Glutamatergic neuron (in vitro differentiated cells): ENCODE data around the gene ABO. TPM values are rescaled to one million over a fixed set of nuclear protein-coding genes. Genes with fewer than 3 reads are reported as not detected.

ENCODE experiments used
- DNase-seq: peaks from one replicate; pipeline ENCODE4 v3.0.0; 2022
- H3K27ac Mint-ChIP-seq: one replicate; pipeline ENCODE4 v1.8.0; 2020; ENCODE audit warnings: mild to moderate bottlenecking, mixed read lengths, inconsistent platforms; ENCODE audit not compliant: unreplicated experiment
- H3K27me3 Mint-ChIP-seq: one replicate; pipeline ENCODE4 v1.8.0; 2020; ENCODE audit warnings: mild to moderate bottlenecking, moderate library complexity, mixed read lengths, inconsistent platforms; ENCODE audit not compliant: unreplicated experiment
- H3K36me3 Mint-ChIP-seq: one replicate; pipeline ENCODE4 v1.8.0; 2020; ENCODE audit warnings: mild to moderate bottlenecking, mixed read lengths, inconsistent platforms; ENCODE audit not compliant: unreplicated experiment
- H3K4me1 Mint-ChIP-seq: one replicate; pipeline ENCODE4 v1.8.0; 2020; ENCODE audit warnings: mild to moderate bottlenecking, low read depth, mixed read lengths, inconsistent platforms; ENCODE audit not compliant: unreplicated experiment
- H3K4me3 Mint-ChIP-seq: one replicate; pipeline ENCODE4 v1.8.0; 2020; ENCODE audit warnings: mild to moderate bottlenecking, mixed read lengths, inconsistent platforms; ENCODE audit not compliant: unreplicated experiment
- H3K9me3 Mint-ChIP-seq: one replicate; pipeline ENCODE4 v1.8.0; 2020; ENCODE audit warnings: mild to moderate bottlenecking, moderate library complexity, mixed read lengths, inconsistent platforms; ENCODE audit not compliant: unreplicated experiment
- total RNA-seq: library from RNA; stranded (reverse); fragmentation: NEBNext Ultra II Directional; extraction: Animal tissue kit (Norgen Biotek cat#: 25700); gene quantifications from one replicate; pipeline ENCODE4 v1.2.1, GENCODE V29; 2021; ENCODE audit not compliant: unreplicated experiment
- TF ChIP-seq, protein P1 (sequence below): fragments of 200-600 bp; sonication (generic); IDR thresholded peaks from one replicate; pipeline ENCODE4 v1.5.0; 2021; ENCODE audit not compliant: partially characterized antibody, unreplicated experiment

The ABO gene
- total RNA-seq, 1 donor from 2014 or later: not detected

DNA sequence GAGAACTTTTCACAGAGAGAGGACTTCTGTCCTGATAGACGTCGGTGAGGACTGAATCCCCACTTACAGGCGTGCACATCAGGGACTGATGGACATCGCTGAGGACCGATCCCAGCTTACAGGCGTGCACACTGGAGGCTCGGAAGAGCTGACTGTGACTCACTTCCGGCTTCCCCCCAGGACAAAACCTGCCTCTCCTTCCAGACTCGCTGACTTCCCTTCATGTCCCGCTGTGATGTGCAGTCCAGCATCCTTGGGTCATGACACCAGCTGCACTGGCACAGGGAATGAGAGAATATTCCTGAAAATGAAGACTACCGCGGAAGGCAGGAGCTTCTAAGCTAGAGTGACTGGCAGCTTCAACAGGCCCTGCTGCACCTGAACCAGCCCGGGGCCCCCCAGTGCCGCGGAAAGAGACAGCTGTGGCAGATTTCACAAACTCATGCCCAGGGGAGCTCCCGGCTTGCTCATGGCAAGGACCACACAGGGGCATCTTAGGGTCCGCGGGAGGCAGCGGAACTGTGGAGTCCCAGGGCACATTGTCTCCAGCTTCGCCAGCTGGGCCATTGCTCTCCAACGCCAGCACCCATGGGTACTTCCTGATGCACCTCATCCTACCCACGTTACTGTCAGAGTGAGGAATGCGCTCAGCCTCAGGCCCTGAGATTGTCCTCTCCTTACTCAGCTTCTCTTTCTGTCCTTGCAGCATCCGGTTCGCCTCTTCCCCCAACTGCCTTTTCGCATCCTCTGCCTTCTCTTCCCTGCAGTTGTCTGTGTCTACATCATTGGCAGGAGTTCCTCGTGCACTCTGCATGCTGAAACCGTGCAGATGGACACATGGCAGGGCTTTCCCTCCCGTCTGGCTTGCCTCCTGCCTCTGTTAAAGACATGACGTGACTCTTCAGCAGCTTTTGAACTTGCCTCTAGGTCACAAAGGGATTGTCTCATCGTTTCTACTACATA, 31.5 kb upstream of the ABO start:
- Mint-ChIP-seq H3K27me3 (peaks cover 5% of the 10 kb centered on the region), H3K27ac (peak overlapping the region; percentile 5), H3K36me3 (peaks cover 23% of the 10 kb centered on the region), H3K4me1 (peaks cover 17% of the 10 kb centered on the region), H3K9me3 (peaks cover 11% of the 10 kb centered on the region), H3K4me3 (no peak overlapping the region)
- TF ChIP-seq, protein P1, sequence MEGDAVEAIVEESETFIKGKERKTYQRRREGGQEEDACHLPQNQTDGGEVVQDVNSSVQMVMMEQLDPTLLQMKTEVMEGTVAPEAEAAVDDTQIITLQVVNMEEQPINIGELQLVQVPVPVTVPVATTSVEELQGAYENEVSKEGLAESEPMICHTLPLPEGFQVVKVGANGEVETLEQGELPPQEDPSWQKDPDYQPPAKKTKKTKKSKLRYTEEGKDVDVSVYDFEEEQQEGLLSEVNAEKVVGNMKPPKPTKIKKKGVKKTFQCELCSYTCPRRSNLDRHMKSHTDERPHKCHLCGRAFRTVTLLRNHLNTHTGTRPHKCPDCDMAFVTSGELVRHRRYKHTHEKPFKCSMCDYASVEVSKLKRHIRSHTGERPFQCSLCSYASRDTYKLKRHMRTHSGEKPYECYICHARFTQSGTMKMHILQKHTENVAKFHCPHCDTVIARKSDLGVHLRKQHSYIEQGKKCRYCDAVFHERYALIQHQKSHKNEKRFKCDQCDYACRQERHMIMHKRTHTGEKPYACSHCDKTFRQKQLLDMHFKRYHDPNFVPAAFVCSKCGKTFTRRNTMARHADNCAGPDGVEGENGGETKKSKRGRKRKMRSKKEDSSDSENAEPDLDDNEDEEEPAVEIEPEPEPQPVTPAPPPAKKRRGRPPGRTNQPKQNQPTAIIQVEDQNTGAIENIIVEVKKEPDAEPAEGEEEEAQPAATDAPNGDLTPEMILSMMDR: no peak
- no peak for DNase-seq

DNA sequence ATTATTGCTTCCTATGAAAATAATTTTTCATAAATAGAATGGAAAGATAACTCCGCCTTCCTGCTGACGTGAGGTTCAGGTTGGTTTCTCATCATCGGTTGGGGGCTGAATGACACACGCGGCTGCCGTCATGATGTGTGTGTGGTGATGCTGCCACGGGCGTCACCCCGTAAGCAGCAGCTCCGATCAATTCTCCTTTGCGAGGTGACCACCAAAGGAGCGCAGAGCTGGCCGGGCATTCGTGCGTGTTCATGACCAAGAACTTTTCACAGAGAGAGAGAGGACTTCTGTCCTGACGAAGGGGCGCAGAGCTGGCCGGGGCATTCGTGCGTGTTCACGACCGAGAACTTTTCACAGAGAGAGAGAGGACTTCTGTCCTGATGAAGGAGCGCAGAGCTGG, 30.7 kb upstream of the ABO start:
- DNase-seq: no peak
- Mint-ChIP-seq H3K9me3 (peaks cover 11% of the 10 kb centered on the region), H3K27me3 (peaks cover 5% of the 10 kb centered on the region), H3K4me3 (no peak overlapping the region), H3K27ac (no peak overlapping the region), H3K36me3 (peaks cover 23% of the 10 kb centered on the region), H3K4me1 (peaks cover 17% of the 10 kb centered on the region)
- TF ChIP-seq, protein P1: no peak

DNA sequence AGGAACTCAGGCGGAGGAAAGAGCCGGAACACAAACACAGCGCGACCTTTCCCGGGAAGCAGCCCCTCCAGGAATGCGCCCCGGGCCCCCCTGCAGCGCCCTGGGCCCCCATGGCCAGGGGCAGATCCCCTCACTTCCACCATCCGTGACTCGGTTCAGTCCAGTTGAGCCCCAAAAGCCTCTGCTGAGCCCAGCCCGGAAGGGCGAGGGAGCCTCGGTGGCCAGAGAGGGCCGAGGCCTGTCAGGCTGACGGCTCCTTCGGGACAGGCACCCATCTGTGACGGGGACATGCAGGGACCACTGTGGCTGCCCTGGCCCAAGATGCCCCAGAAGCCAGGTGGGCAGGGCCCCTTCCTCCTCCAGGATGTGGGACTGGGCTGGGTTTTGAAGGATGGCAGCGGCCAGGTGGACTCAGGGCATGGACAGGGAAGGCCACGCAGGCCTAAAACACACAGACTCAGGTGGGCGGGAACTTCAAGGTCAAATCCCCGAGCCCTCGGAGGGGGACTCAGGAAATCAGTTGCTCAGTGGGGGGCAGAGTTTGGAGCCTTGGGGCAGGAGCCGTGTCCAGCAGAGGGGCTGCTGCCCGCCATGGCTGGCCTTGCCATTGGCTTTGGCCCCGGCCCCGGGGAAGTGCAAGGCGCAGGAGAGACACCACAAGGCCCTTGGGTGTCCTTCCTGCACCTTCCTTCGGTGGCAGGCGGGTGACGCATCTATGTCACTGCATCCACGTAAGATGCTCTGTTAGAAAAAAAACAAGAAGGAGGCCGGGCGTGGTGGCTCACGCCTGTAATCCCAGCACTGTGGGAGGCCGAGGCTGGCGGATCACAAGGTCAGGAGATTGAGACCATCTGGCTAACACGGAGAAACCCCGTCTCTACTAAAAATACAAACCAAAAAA, 29.7 kb upstream of the ABO start:
- peaks cover 17% of the 10 kb centered on the region for H3K4me1 Mint-ChIP-seq
- no peak for DNase-seq

DNA sequence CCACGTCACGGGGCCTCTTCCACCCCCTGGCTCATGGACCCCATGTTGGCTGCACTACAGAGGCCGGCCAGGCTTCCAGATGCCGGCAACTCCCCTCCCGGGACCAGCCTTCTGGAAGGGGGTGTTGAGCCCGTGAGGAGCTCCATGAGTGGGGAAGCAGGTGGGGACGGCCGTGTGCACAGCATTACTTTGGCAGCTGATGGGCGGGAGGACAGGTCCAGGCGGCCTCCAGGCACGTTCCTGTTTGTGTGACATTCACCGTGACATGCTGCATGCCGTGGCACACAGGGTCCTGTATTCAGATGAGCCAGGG, 29.1 kb upstream of the ABO start:
- Mint-ChIP-seq H3K9me3 (peaks cover 10% of the 10 kb centered on the region), H3K27ac (no peak overlapping the region), H3K36me3 (peaks cover 19% of the 10 kb centered on the region), H3K4me3 (no peak overlapping the region), H3K27me3 (peaks cover 5% of the 10 kb centered on the region), H3K4me1 (peaks cover 18% of the 10 kb centered on the region)
- peak; percentile 41 for DNase-seq
- TF ChIP-seq, protein P1: no peak

More for the DNA sequence above, 29.7 kb upstream of the ABO start:
- TF ChIP-seq, protein P1: no peak
- Mint-ChIP-seq H3K4me3 (no peak overlapping the region), H3K27ac (no peak overlapping the region), H3K36me3 (peaks cover 21% of the 10 kb centered on the region), H3K9me3 (peaks cover 9% of the 10 kb centered on the region), H3K27me3 (peaks cover 5% of the 10 kb centered on the region)
